H1 (cell line): ENCODE measurements around the gene LPAR2. TPM values are rescaled to one million over a fixed set of nuclear protein-coding genes. Genes with fewer than 3 reads are reported as not detected.

Experiments used
- CTCF ChIA-PET: fragments of 300-600 bp; sonication (Branson Sonifier 250); formaldehyde crosslinking; loops from one replicate; lab custom pipeline; 2021; ENCODE audit not compliant: partially characterized antibody; lab: Charles Lee
- POLR2A ChIA-PET: fragments of 300-600 bp; sonication (Branson Sonifier 250); formaldehyde crosslinking; loops from one replicate; lab custom pipeline; 2021; ENCODE audit warnings: inconsistent platforms; ENCODE audit not compliant: partially characterized antibody; lab: Charles Lee
- DNase-seq, 2 experiments: peaks; one replicate each; pipeline versions ENCODE4 v3.0.0 to v3.0.0-alpha.2; 2010 to 2022; ENCODE audit warnings: low spot score in 2 of 2, low read depth in 1 of 2, mixed read lengths in 1 of 2
- FAIRE-seq: peaks from 2 replicates; lab custom pipeline; 2011; peaks lifted over from hg19 to GRCh38; lab: Jason Lieb, UNC
- H2AFZ ChIP-seq: 2 replicates; pipeline ENCODE4 v1.8.1; 2012; ENCODE audit warnings: low read length, inconsistent platforms
- H2AK5ac ChIP-seq: 2 replicates; pipeline ENCODE4 v1.6.1; 2013; ENCODE audit warnings: low read depth, low read length
- H2BK120ac ChIP-seq: replicated peaks from 2 replicates; pipeline ENCODE3; 2013; ENCODE audit warnings: low read depth, low read length, inconsistent platforms
- H2BK12ac ChIP-seq: 2 replicates; pipeline ENCODE4 v1.6.1; 2013; ENCODE audit warnings: low read depth, low read length
- H2BK15ac ChIP-seq: 2 replicates; pipeline ENCODE4 v1.6.1; 2013; ENCODE audit warnings: low read length
- H2BK20ac ChIP-seq: 2 replicates; pipeline ENCODE4 v1.6.1; 2013; ENCODE audit warnings: low read length
- H2BK5ac ChIP-seq: 2 replicates; pipeline ENCODE4 v1.6.1; 2013; ENCODE audit warnings: low read depth, low read length
- H3K14ac ChIP-seq: 2 replicates; pipeline ENCODE4 v1.6.1; 2013; ENCODE audit warnings: inconsistent platforms; ENCODE audit not compliant: insufficient read length
- H3K18ac ChIP-seq: 2 replicates; pipeline ENCODE4 v1.6.1; 2013; ENCODE audit warnings: low read length; ENCODE audit errors: extremely low read depth
- H3K23ac ChIP-seq: 2 replicates; pipeline ENCODE4 v1.6.1; 2013; ENCODE audit warnings: inconsistent platforms; ENCODE audit not compliant: insufficient read length
- H3K23me2 ChIP-seq: 2 replicates; pipeline ENCODE4 v1.6.1; 2013; ENCODE audit warnings: low read depth, low read length
- H3K27ac ChIP-seq: 2 replicates; pipeline ENCODE4 v1.6.1; 2011; ENCODE audit warnings: low read depth, low read length, inconsistent platforms
- H3K27me3 ChIP-seq, 4 experiments: replicated peaks in 1 of 4; 1 replicate in 1 of 4; 2 replicates in 3 of 4; pipeline versions ENCODE4 v1.6.1 to v1.8.1; 2011 to 2013; ENCODE audit warnings: low read length in 3 of 4, mild to moderate bottlenecking in 3 of 4, inconsistent platforms in 2 of 4, mixed read lengths in 2 of 4, moderate library complexity in 1 of 4; ENCODE audit not compliant: control insufficient read depth in 3 of 4, insufficient read depth in 3 of 4; ENCODE audit errors: extremely low read depth in 1 of 4
- H3K36me3 ChIP-seq, 4 experiments: 2 replicates each; pipeline versions ENCODE4 v1.6.1 to v1.8.1; 2011 to 2013; ENCODE audit warnings: mild to moderate bottlenecking in 4 of 4, low read length in 3 of 4, moderate library complexity in 2 of 4, control low read depth in 1 of 4, inconsistent platforms in 1 of 4; ENCODE audit not compliant: insufficient read depth in 4 of 4, control insufficient read depth in 2 of 4
- H3K4ac ChIP-seq: replicated peaks from 2 replicates; pipeline ENCODE3; 2013; ENCODE audit warnings: low read length, low read depth, mixed read lengths, inconsistent platforms; ENCODE audit not compliant: insufficient read length
- H3K4me1 ChIP-seq, 4 experiments: replicated peaks in 1 of 4; 1 replicate in 1 of 4; 2 replicates in 3 of 4; pipeline versions ENCODE4 v1.6.1 to v1.8.1; 2011 to 2013; ENCODE audit warnings: low read length in 3 of 4, inconsistent platforms in 2 of 4, mixed read lengths in 1 of 4; ENCODE audit not compliant: insufficient read depth in 4 of 4, control insufficient read depth in 3 of 4
- H3K4me2 ChIP-seq, 2 experiments: 2 replicates each; pipeline versions ENCODE4 v1.6.1 to v1.8.1; 2011 to 2013; ENCODE audit warnings: low read depth in 2 of 2, low read length in 2 of 2, control low read depth in 1 of 2, inconsistent platforms in 1 of 2, mild to moderate bottlenecking in 1 of 2; ENCODE audit not compliant: insufficient read depth in 1 of 2
- H3K4me3 ChIP-seq, 4 experiments: fragments of 200-600, 300-600 bp in 1 of 4; sonication (generic), shearing (Covaris generic), sonication (Bioruptor Twin) in 1 of 4; 2 replicates each; pipeline versions ENCODE4 v1.5.1 to v1.8.1; 2011 to 2016; ENCODE audit warnings: low read length in 4 of 4, low read depth in 3 of 4, control low read depth in 2 of 4, inconsistent platforms in 2 of 4, mild to moderate bottlenecking in 2 of 4, mixed read lengths in 1 of 4, moderate library complexity in 1 of 4; ENCODE audit not compliant: insufficient read depth in 2 of 4; ENCODE audit errors: extremely low read depth in 1 of 4
- H3K56ac ChIP-seq: replicated peaks from 2 replicates; pipeline ENCODE3; 2013; ENCODE audit warnings: low read depth, mild to moderate bottlenecking, mixed read lengths, low read length, inconsistent platforms; ENCODE audit not compliant: insufficient read length
- H3K79me1 ChIP-seq: 2 replicates; pipeline ENCODE4 v1.6.1; 2013; ENCODE audit warnings: low read depth, low read length, control low read depth
- H3K79me2 ChIP-seq, 2 experiments: 2 replicates each; pipeline versions ENCODE4 v1.6.1 to v1.8.1; 2012 to 2013; ENCODE audit warnings: low read length in 2 of 2, mild to moderate bottlenecking in 2 of 2, inconsistent platforms in 1 of 2; ENCODE audit not compliant: insufficient read depth in 2 of 2, control insufficient read depth in 1 of 2
- H3K9ac ChIP-seq, 4 experiments: replicated peaks in 1 of 4; 1 replicate in 1 of 4; 2 replicates in 3 of 4; pipeline versions ENCODE4 v1.6.1 to v1.8.1; 2011 to 2013; ENCODE audit warnings: low read depth in 3 of 4, low read length in 3 of 4, control low read depth in 2 of 4, mild to moderate bottlenecking in 2 of 4, moderate library complexity in 2 of 4, inconsistent platforms in 1 of 4; ENCODE audit errors: extremely low read depth in 1 of 4
- H3K9me3 ChIP-seq, 2 experiments: 2 replicates each; pipeline versions ENCODE4 v1.6.1 to v1.8.1; 2012 to 2013; ENCODE audit warnings: mild to moderate bottlenecking in 2 of 2, moderate library complexity in 2 of 2, control low read depth in 1 of 2, inconsistent platforms in 1 of 2, low read depth in 1 of 2, low read length in 1 of 2, mixed read lengths in 1 of 2; ENCODE audit not compliant: insufficient read depth in 2 of 2
- H4K20me1 ChIP-seq, 2 experiments: replicated peaks in 1 of 2; 2 replicates each; pipeline versions ENCODE3 to v1.8.1; 2011 to 2013; ENCODE audit warnings: inconsistent platforms in 2 of 2, low read length in 2 of 2, mild to moderate bottlenecking in 1 of 2; ENCODE audit not compliant: insufficient read depth in 2 of 2, control insufficient read depth in 1 of 2
- H4K5ac ChIP-seq: 2 replicates; pipeline ENCODE4 v1.6.1; 2013; ENCODE audit warnings: low read length, low read depth, mixed read lengths, inconsistent platforms; ENCODE audit not compliant: insufficient read length
- H4K8ac ChIP-seq: 2 replicates; pipeline ENCODE4 v1.8.0; 2013; ENCODE audit warnings: mild to moderate bottlenecking, moderate library complexity, low read length, inconsistent platforms; ENCODE audit not compliant: insufficient read depth; ENCODE audit errors: extremely low read depth
- H4K91ac ChIP-seq: replicated peaks from 2 replicates; pipeline ENCODE3; 2013; ENCODE audit warnings: low read length, mixed read lengths, inconsistent platforms; ENCODE audit not compliant: insufficient read length
- BCL11A ChIP-seq, 2 experiments: IDR thresholded peaks; one replicate each; pipeline ENCODE4 v1.6.1; 2011; ENCODE audit warnings: low read depth in 2 of 2, low read length in 2 of 2, mild to moderate bottlenecking in 2 of 2
- JUN ChIP-seq: IDR thresholded peaks from 2 replicates; pipeline ENCODE4 v1.6.1; 2011; ENCODE audit warnings: low read depth, mild to moderate bottlenecking, improper control_type of control experiment, low read length
- MAFK ChIP-seq: IDR thresholded peaks from 2 replicates; pipeline ENCODE4 v1.6.1; 2012; ENCODE audit warnings: low read depth, mild to moderate bottlenecking, improper control_type of control experiment, low read length
- RFX5 ChIP-seq: IDR thresholded peaks from 2 replicates; pipeline ENCODE4 v1.6.1; 2011; ENCODE audit warnings: low read depth, low read length, improper control_type of control experiment, borderline replicate concordance
- SIN3A ChIP-seq, 2 experiments: IDR thresholded peaks in 1 of 2; conservative IDR thresholded peaks in 1 of 2; 2 replicates each; pipeline ENCODE4 v1.6.1; 2011 to 2012; ENCODE audit warnings: low read length in 2 of 2, improper control_type of control experiment in 1 of 2, low read depth in 1 of 2, mild to moderate bottlenecking in 1 of 2
- SIX5 ChIP-seq: IDR thresholded peaks from 2 replicates; pipeline ENCODE4 v1.6.1; 2011; ENCODE audit warnings: mild to moderate bottlenecking, low read depth, low read length
- SP2 ChIP-seq: IDR thresholded peaks from 2 replicates; pipeline ENCODE4 v1.6.1; 2012; ENCODE audit warnings: mild to moderate bottlenecking, low read length, inconsistent platforms
- SP4 ChIP-seq: IDR thresholded peaks from 2 replicates; pipeline ENCODE4 v1.6.1; 2012; ENCODE audit warnings: low read length, inconsistent platforms
- WGBS, 2 experiments: shearing (Covaris generic) in 1 of 2; methylation state at CpG; one replicate each; pipeline versions ENCODE4 v1.1.6 to v1.1.7; 2013 to 2015; ENCODE audit warnings: low lambda C conversion rate in 2 of 2, mixed read lengths in 2 of 2, inconsistent platforms in 1 of 2, low coverage in 1 of 2, missing lambda C conversion rate in 1 of 2; ENCODE audit not compliant: insufficient replicate concordance in 2 of 2, insufficient coverage in 1 of 2, insufficient read length in 1 of 2; ENCODE audit errors: extremely low coverage in 1 of 2, missing lambda C conversion rate in 1 of 2; 5-methylcytosine and 5-hydroxymethylcytosine counted together
- polyA plus RNA-seq, 7 experiments: library from polyadenylated mRNA; depleted of rRNA in 3 of 7; stranded (reverse) in 5 of 7; unstranded in 2 of 7; fragments of >200 nt in 5 of 7; fragments of 200-250 nt in 2 of 7; gene quantifications; 1 replicate in 5 of 7; 2 replicates in 1 of 7; 4 replicates in 1 of 7; pipeline versions ENCODE4 v1.2.1 to v1.2.3, GENCODE V29; 2011 to 2013; ENCODE audit warnings: missing spikeins in 2 of 7, mixed read lengths in 2 of 7
- total RNA-seq: library from RNA; stranded (reverse); fragmentation: NEBNext Ultra II Directional; extraction: Animal tissue kit (Norgen Biotek cat#: 25700); gene quantifications from 2 replicates; pipeline ENCODE4 v1.2.1, GENCODE V29; 2021
- TF ChIP-seq, protein P1 (sequence below), 3 experiments: IDR thresholded peaks; 1 replicate in 2 of 3; 2 replicates in 1 of 3; pipeline versions ENCODE4 v1.5.1 to v1.6.1; 2011; ENCODE audit warnings: low read length in 3 of 3, mild to moderate bottlenecking in 3 of 3, inconsistent platforms in 2 of 3, low read depth in 1 of 3, moderate library complexity in 1 of 3; ENCODE audit not compliant: insufficient read depth in 1 of 3; ENCODE audit errors: control extremely low read depth in 1 of 3

Gene LPAR2
- total and polyA plus RNA-seq, 2 of the 8 experiments (the other 6 are each of a cell fraction or from before 2014, with no cell fraction given) = 47.6 to 70.2 TPM

DNA sequence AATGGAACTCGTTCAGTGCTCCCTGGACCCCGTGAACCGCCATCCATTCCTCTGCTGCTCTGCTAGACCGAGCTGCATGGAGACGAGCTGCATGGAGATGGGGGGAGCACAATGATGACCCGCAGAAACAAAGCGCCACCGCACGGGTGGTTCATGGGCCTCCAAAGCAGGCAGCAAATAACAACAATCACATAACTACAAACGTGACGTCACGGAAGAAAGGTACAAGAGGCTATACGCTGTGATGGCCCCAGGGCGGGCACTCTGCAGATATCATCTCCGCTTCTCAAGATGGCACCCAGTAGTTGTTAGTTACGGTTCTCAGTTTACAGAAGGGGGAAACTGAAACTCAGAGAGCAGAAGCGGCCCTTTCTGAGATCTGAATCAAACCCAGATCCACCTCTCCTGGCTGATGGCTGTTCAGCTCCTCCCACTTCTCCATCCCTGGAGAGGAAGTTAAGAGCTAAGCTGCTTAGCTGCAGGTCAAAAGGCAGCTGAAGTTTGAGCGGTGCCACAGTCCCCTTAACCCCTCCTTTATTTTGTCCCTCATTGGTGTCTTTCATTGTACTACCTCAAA, 33.7 kb upstream of the LPAR2 start:
- H2AFZ ChIP-seq = no peak overlapping the region
- H3K9ac ChIP-seq = no peak overlapping the region
- H2BK12ac ChIP-seq = no peak overlapping the region
- H2BK5ac ChIP-seq = no peak overlapping the region
- no peak overlapping the region for H3K27ac ChIP-seq
- H4K8ac ChIP-seq = peak overlapping the region; percentile 15; the same call in 1 of the 2 replicates
- H3K56ac ChIP-seq = no peak overlapping the region
- FAIRE-seq = no peak
- CTCF ChIA-PET = interaction anchor here (1.0 to 2.4 kb wide), 2 partner anchors 10 to 109 kb away, joined by 3 to 9 read pairs; no protein-coding TSS in a partner anchor
- H3K27me3 ChIP-seq = no peaks in the 10 kb centered on the region
- no peaks in the 10 kb centered on the region for H3K23me2 ChIP-seq
- POLR2A ChIA-PET = interaction anchor here (0.6 to 2.4 kb wide), 8 partner anchors 10 to 295 kb away, joined by 3 to 20 read pairs (median 3); partner anchors contain the start of genes GMIP and ZNF506
- H4K91ac ChIP-seq = no peak overlapping the region
- peak in 1 of 2 experiments; percentile 30 for DNase-seq
- peaks cover 3 to 11% (median 6%) of the 10 kb centered on the region in 4 experiments; a peak in 5 of 7 replicates for H3K4me1 ChIP-seq
- peaks cover 16 to 30% (median 22%) of the 10 kb centered on the region in 4 experiments for H3K36me3 ChIP-seq
- H3K9me3 ChIP-seq = no peaks in the 10 kb centered on the region
- no peak overlapping the region for H3K14ac ChIP-seq
- peaks cover 6 to 19% of the 10 kb centered on the region in 2 experiments for H4K20me1 ChIP-seq
- no peak overlapping the region for H3K23ac ChIP-seq
- no peak overlapping the region for H2BK15ac ChIP-seq
- peak overlapping the region in 1 of 4 experiments; percentile 97; a peak in 4 of 8 replicates for H3K4me3 ChIP-seq
- H2AK5ac ChIP-seq = no peak overlapping the region
- no peak overlapping the region for H2BK120ac ChIP-seq
- peaks cover 16% of the 10 kb centered on the region for H3K79me1 ChIP-seq
- peaks cover 21 to 30% of the 10 kb centered on the region in 2 experiments for H3K79me2 ChIP-seq
- H3K4ac ChIP-seq = no peak overlapping the region
- H3K4me2 ChIP-seq = peak overlapping the region; percentile 72 to 95; a peak in 3 of 4 replicates
- H4K5ac ChIP-seq = no peak overlapping the region
- H3K18ac ChIP-seq = no peak overlapping the region
- 92% methylated on average over 18 of the region's 18 CpGs; no CpG with 5 or more reads in 1 of the 2 experiments for WGBS, 2 experiments
- H2BK20ac ChIP-seq = no peak overlapping the region; the same call in 1 of the 2 replicates
- no peak for TF ChIP-seq BCL11A (IDR thresholded peaks at IDR 0.05; ENCODE audit: low read depth in 2 of 2, low read length in 2 of 2)
- no peak for TF ChIP-seq SP2
- TF ChIP-seq SP4 = no peak
- no peak for TF ChIP-seq SIN3A (conservative IDR thresholded peaks at IDR 0.05 in 1 of 2, IDR thresholded peaks at IDR 0.05 in 1 of 2; ENCODE audit: low read depth in 1 of 2, low read length in 2 of 2)
- no peak for TF ChIP-seq MAFK
- no peak for TF ChIP-seq JUN
- no peak for TF ChIP-seq RFX5
- TF ChIP-seq SIX5 = no peak
- TF ChIP-seq, protein P1, sequence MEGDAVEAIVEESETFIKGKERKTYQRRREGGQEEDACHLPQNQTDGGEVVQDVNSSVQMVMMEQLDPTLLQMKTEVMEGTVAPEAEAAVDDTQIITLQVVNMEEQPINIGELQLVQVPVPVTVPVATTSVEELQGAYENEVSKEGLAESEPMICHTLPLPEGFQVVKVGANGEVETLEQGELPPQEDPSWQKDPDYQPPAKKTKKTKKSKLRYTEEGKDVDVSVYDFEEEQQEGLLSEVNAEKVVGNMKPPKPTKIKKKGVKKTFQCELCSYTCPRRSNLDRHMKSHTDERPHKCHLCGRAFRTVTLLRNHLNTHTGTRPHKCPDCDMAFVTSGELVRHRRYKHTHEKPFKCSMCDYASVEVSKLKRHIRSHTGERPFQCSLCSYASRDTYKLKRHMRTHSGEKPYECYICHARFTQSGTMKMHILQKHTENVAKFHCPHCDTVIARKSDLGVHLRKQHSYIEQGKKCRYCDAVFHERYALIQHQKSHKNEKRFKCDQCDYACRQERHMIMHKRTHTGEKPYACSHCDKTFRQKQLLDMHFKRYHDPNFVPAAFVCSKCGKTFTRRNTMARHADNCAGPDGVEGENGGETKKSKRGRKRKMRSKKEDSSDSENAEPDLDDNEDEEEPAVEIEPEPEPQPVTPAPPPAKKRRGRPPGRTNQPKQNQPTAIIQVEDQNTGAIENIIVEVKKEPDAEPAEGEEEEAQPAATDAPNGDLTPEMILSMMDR (IDR thresholded peaks at IDR 0.05; ENCODE audit: control extremely low read depth in 1 of 3, insufficient read depth in 1 of 3, low read depth in 1 of 3, low read length in 3 of 3) = no peak
